PC-9 (cell line): ENCODE results near the gene SPART. TPM values are rescaled to one million over a fixed set of nuclear protein-coding genes. Genes with fewer than 3 reads are reported as not detected.
"Not testable (repeated sequence)": the region's sequence is repeated elsewhere in the genome, so short reads cannot be mapped to it uniquely, and the experiment has no call there.

Experiments used
- BruUV-seq: library from RNA; stranded (reverse); fragments of 400-500 nt; replicated peaks from 2 replicates; lab custom pipeline; 2021; lab: Mats Ljungman, UMichigan
- CTCF ChIA-PET: fragments of 300-600 bp; sonication (Branson Sonifier 250); formaldehyde crosslinking; loops from one replicate; lab custom pipeline; 2022; ENCODE audit warnings: antibody characterized with exemption; lab: Charles Lee
- POLR2A ChIA-PET: fragments of 300-600 bp; sonication (Branson Sonifier 250); formaldehyde crosslinking; loops from one replicate; lab custom pipeline; 2022; ENCODE audit warnings: antibody characterized with exemption; ENCODE audit not compliant: unreplicated experiment; lab: Charles Lee
- DNase-seq, 2 experiments: peaks; one replicate each; pipeline versions ENCODE4 v3.0.0 to v3.0.0-alpha.2; 2015 to 2022; ENCODE audit warnings: mixed read lengths in 1 of 2
- H2AFZ ChIP-seq: fragments of 200-600 bp; sonication (generic); 2 replicates; pipeline ENCODE4 v1.8.1; 2017; ENCODE audit warnings: antibody characterized with exemption
- H3F3A ChIP-seq: fragments of 200-600 bp; sonication (generic); 2 replicates; pipeline ENCODE4 v1.8.1; 2017; ENCODE audit warnings: antibody characterized with exemption, mild to moderate bottlenecking, low read depth; ENCODE audit not compliant: insufficient read depth
- H3K27ac ChIP-seq: fragments of 200-600 bp; sonication (generic); 2 replicates; pipeline ENCODE4 v1.6.1; 2016; ENCODE audit warnings: mixed run types
- H3K27me3 ChIP-seq: fragments of 200-600 bp; sonication (generic); 2 replicates; pipeline ENCODE4 v1.6.1; 2016; ENCODE audit warnings: low read depth, mixed run types; ENCODE audit not compliant: insufficient read depth
- H3K36me3 ChIP-seq: fragments of 200-600 bp; sonication (generic); 2 replicates; pipeline ENCODE4 v1.6.1; 2016; ENCODE audit warnings: low read depth, mixed run types
- H3K4me1 ChIP-seq: fragments of 200-600 bp; sonication (generic); replicated peaks from 2 replicates; pipeline ENCODE4 v1.6.1; 2016; ENCODE audit warnings: mixed run types; ENCODE audit not compliant: insufficient read depth
- H3K4me2 ChIP-seq: fragments of 200-600 bp; sonication (generic); 2 replicates; pipeline ENCODE4 v1.6.1; 2017; ENCODE audit warnings: mixed run types
- H3K4me3 ChIP-seq: fragments of 200-600 bp; sonication (generic); 2 replicates; pipeline ENCODE4 v1.6.1; 2016; ENCODE audit warnings: mixed run types
- H3K79me2 ChIP-seq: fragments of 200-600 bp; sonication (generic); 2 replicates; pipeline ENCODE4 v1.6.1; 2017; ENCODE audit warnings: low read depth, mixed run types
- H3K9me2 ChIP-seq: fragments of 200-600 bp; sonication (generic); 2 replicates; pipeline ENCODE4 v1.8.1; 2017; ENCODE audit warnings: mild to moderate bottlenecking; ENCODE audit not compliant: insufficient read depth
- H3K9me3 ChIP-seq: fragments of 200-600 bp; sonication (generic); 2 replicates; pipeline ENCODE4 v1.8.1; 2016; ENCODE audit warnings: low read depth; ENCODE audit not compliant: insufficient read depth
- H4K20me1 ChIP-seq: fragments of 200-600 bp; sonication (generic); 2 replicates; pipeline ENCODE4 v1.8.1; 2017; ENCODE audit not compliant: insufficient read depth
- EZH2 ChIP-seq: fragments of 200-600 bp; sonication (generic); IDR thresholded peaks from 2 replicates; pipeline ENCODE4 v1.8.0; 2017; ENCODE audit warnings: antibody characterized with exemption, low read depth
- intact Hi-C: fragments of 100-400 bp; cut with micrococcal nuclease; formaldehyde crosslinking; loops from one replicate; pipeline ENCODE4 v1.10.0; 2022; ENCODE audit not compliant: unreplicated experiment
- total RNA-seq: library from RNA; stranded (reverse); gene quantifications from 2 replicates; pipeline ENCODE4 v1.2.3, GENCODE V29; 2021
- TF ChIP-seq, protein P1 (sequence below): fragments of 200-600 bp; sonication (generic); conservative IDR thresholded peaks from 2 replicates; pipeline ENCODE4 v1.6.1; 2017; ENCODE audit warnings: mixed run types, antibody characterized with exemption, mild to moderate bottlenecking, moderate library complexity

The SPART gene
- total RNA-seq, 1 experiment from 2014 or later: 51.4 TPM

DNA sequence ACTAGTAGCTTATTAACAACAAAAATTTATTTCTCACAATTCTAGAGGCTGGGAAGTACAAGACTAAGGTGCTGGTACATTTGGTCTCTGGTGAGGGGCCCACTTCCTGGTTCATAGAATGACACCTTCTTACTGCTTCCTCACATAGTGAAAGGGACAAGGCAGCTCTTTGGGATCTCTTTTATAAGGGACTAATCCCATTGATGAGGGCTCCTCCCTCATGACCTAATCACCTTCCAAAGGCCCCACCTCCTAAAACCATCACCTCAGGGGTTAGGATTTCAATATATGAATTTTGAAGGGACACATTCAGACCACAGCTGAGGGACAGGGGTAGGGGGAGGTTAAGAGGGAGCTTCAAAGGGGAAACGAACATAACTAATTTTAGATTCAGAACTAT, 20.3 kb downstream of the SPART start:
- Histone ChIP-seq H3K9me3 (no peaks in the 10 kb centered on the region), H3K27me3 (no peaks in the 10 kb centered on the region), H2AFZ (no peak overlapping the region), H3K36me3 (peaks cover 53% of the 10 kb centered on the region), H3F3A (no peaks in the 10 kb centered on the region), H4K20me1 (peaks cover 8% of the 10 kb centered on the region), H3K9me2 (no peaks in the 10 kb centered on the region), H3K4me3 (no peak overlapping the region), H3K27ac (no peak overlapping the region), H3K79me2 (0 out of 2 replicates have a peak, but pooled peaks cover 3% of the 10 kb centered on the region), H3K4me2 (no peak overlapping the region), H3K4me1 (no peaks in the 10 kb centered on the region)
- intact Hi-C loops: no loop called here
- no TSS peak for BruUV-seq
- no peak for DNase-seq
- POLR2A ChIA-PET: no interaction called here
- TF ChIP-seq, protein P1, sequence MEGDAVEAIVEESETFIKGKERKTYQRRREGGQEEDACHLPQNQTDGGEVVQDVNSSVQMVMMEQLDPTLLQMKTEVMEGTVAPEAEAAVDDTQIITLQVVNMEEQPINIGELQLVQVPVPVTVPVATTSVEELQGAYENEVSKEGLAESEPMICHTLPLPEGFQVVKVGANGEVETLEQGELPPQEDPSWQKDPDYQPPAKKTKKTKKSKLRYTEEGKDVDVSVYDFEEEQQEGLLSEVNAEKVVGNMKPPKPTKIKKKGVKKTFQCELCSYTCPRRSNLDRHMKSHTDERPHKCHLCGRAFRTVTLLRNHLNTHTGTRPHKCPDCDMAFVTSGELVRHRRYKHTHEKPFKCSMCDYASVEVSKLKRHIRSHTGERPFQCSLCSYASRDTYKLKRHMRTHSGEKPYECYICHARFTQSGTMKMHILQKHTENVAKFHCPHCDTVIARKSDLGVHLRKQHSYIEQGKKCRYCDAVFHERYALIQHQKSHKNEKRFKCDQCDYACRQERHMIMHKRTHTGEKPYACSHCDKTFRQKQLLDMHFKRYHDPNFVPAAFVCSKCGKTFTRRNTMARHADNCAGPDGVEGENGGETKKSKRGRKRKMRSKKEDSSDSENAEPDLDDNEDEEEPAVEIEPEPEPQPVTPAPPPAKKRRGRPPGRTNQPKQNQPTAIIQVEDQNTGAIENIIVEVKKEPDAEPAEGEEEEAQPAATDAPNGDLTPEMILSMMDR: no peak
- CTCF ChIA-PET: no interaction called here

DNA sequence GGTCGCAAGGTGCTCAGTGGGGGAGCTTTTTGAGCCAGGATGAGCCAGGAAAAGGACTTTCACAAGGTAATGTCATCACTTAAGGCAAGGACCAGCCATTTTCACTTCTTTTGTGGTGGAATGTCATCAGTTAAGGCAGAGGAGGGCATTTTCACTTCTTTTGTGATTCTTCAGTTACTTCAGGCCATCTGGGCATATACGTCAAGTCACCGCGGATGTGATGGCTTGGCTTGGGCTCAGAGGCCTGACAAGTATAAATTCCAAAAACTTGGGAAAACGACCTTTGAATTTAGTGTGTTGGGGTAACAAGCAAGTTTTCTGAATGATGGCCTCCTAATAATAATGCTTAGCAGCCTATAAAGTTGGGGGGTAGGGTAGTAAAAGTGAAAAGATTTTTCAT, 21.3 kb downstream of the SPART start:
- peaks cover 45% of the 10 kb centered on the region for H3K36me3 ChIP-seq
- H2AFZ ChIP-seq, H3K79me2 ChIP-seq, H3K4me3 ChIP-seq, H4K20me1 ChIP-seq, BruUV-seq, H3F3A ChIP-seq, H3K27me3 ChIP-seq, H3K9me3 ChIP-seq, H3K4me1 ChIP-seq, DNase-seq, H3K4me2 ChIP-seq, POLR2A ChIA-PET, intact Hi-C loops, H3K27ac ChIP-seq, H3K9me2 ChIP-seq, CTCF ChIA-PET: not testable (repeated sequence)

DNA sequence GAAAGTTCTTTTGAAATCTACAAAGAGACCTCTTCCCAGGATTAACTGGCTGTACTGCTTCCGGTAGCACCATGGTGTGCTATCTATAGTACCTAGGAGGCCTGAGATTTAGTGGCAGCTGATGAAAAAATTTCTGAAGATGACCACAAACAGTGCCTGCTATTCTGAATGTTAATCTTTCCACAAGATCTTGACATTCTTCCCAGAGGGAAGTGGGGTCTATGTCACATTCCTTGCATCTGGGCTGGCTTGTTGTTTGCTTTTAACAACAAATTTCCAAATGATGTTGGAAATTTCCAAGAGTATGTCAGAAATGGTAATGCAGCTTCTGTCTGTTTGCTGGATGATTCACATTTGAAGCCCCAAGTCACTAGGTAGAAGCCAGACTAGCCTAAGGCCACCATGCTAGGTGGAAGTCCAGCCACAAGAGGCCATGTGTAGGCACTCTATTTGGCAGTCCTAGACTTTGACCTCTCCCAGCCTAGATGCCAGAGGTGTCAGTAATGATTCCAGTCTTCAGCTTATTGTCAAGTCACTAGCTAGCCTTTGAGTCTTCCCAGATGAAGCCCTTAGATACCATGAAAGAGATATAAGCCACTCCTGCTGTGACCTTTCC, 22.1 kb downstream of the SPART start:
- no peaks in the 10 kb centered on the region for H3K79me2 ChIP-seq
- no peaks in the 10 kb centered on the region for H3K4me1 ChIP-seq
- H3K27me3 ChIP-seq: no peaks in the 10 kb centered on the region
- BruUV-seq: no TSS peak
- H3K9me3 ChIP-seq: no peaks in the 10 kb centered on the region
- no peak overlapping the region for H2AFZ ChIP-seq
- no peaks in the 10 kb centered on the region for H3K9me2 ChIP-seq
- no peak for TF ChIP-seq EZH2
- TF ChIP-seq, protein P1: no peak
- H3K4me2 ChIP-seq: no peak overlapping the region
- intact Hi-C loops: no loop called here
- H4K20me1 ChIP-seq: no peaks in the 10 kb centered on the region; the same call in 1 of the 2 replicates
- ChIA-PET POLR2A (no interaction called here), CTCF (no interaction called here)
- H3K4me3 ChIP-seq: no peak overlapping the region
- no peaks in the 10 kb centered on the region for H3F3A ChIP-seq
- peaks cover 36% of the 10 kb centered on the region for H3K36me3 ChIP-seq
- H3K27ac ChIP-seq: no peak overlapping the region
- DNase-seq: no peak

DNA sequence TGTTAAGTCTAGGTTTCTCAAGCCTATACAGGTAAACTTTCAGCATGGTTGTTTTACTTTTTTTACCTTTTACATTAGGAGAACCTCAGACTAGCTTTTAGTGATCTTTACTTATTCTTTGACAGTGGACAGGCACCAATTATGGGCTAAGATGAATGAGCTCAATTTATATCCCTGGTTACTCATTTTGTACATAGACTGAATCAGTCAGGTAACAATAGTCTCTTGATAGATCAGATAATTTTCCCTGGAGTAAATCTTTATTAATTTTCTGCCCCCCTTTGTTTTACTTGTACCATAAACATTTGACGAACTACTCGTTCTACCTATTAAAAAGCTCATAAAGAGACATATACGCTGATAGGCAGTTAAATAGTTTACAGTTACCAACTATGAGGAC, 22.8 kb downstream of the SPART start:
- Histone ChIP-seq H3F3A (no peaks in the 10 kb centered on the region), H2AFZ (no peak overlapping the region), H3K27me3 (no peaks in the 10 kb centered on the region), H3K9me2 (no peaks in the 10 kb centered on the region), H3K4me3 (no peak overlapping the region), H3K4me1 (no peaks in the 10 kb centered on the region), H3K27ac (no peak overlapping the region), H3K9me3 (no peaks in the 10 kb centered on the region), H4K20me1 (no peaks in the 10 kb centered on the region; the same call in 1 of the 2 replicates), H3K36me3 (peaks cover 30% of the 10 kb centered on the region), H3K79me2 (no peaks in the 10 kb centered on the region), H3K4me2 (no peak overlapping the region)
- DNase-seq: no peak
- CTCF ChIA-PET: no interaction called here
- POLR2A ChIA-PET: no interaction called here
- intact Hi-C loops: no loop called here
- TF ChIP-seq, protein P1: no peak
- no peak for TF ChIP-seq EZH2
- no TSS peak for BruUV-seq

DNA sequence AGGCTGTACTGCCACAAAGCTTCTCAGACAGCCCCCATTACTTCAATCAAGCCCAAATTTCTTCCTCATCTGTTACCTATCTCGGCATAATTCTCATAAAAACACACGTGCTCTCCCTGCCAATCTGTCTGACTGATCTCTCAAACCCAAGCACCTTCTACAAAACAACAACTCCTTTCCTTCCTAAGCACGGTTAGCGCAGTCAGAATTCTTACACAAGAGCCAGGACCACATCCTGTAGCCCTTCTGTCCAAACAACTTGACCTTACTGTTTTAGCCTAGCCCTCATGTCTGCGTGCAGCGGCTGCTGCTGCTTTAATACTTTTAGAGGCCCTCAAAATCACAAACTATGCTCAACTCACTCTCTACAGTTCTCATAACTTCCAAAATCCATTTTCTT, 26.4 kb downstream of the SPART start:
- H3K9me2 ChIP-seq, H3K79me2 ChIP-seq, intact Hi-C loops, BruUV-seq, H4K20me1 ChIP-seq, POLR2A ChIA-PET, H3F3A ChIP-seq, CTCF ChIA-PET, H3K4me1 ChIP-seq, H3K9me3 ChIP-seq, H3K4me3 ChIP-seq, H2AFZ ChIP-seq, H3K4me2 ChIP-seq, H3K27me3 ChIP-seq, H3K27ac ChIP-seq, DNase-seq: not testable (repeated sequence)
- H3K36me3 ChIP-seq: peaks cover 12% of the 10 kb centered on the region; the same call in 1 of the 2 replicates
